ENCODE measurements around the gene PPIF.
"Not testable (repeated sequence)": the region's sequence is repeated elsewhere in the genome, so short reads cannot be mapped to it uniquely, and the experiment has no call there.

Gene PPIF

GRCh38 chr10:79329529-79329928 is 17.7 kb upstream of the PPIF start:
- DNase-seq, result no peak

DNA sequence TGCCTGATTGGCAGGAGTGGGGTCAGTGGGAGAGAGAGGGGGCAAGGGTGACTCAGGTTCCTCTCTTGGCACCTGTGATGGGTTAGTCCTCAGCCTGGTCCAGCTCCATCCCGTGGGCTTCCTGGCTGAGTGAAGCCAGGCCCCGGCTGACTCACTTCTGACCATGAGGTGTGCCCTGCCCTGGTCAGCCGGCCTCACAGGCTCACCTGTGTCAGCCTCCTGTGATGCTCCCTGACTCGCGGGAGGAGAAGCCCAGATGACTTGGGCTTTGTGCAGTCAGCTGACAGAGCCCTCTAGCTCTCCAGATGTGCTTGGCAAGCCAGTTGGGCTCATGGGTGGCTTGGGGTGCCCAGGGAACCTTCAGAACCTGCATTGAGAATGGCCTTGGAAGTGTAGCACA is 16.0 kb upstream of the PPIF start:
- no peak for DNase-seq

DNA sequence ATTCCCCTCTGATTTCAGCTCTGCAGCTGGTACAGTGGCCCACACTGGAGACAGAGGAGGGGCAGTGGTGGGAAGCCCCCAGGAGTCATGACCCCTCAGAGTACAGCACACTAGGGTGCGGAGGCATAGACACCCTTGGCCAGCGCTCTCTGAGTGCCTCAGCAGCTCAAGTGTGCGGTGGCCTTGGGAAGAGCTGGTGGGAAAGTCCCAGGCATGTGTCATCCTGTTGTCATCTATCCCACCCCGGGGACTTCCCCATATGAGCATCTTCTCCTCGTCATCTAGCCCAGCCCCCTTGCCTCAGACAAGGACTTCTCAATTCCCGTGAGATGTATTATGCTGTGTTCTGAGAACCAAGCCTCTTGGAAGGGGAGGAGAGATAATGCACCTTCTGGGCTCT is 15.6 kb upstream of the PPIF start:
- no peak for DNase-seq

DNA sequence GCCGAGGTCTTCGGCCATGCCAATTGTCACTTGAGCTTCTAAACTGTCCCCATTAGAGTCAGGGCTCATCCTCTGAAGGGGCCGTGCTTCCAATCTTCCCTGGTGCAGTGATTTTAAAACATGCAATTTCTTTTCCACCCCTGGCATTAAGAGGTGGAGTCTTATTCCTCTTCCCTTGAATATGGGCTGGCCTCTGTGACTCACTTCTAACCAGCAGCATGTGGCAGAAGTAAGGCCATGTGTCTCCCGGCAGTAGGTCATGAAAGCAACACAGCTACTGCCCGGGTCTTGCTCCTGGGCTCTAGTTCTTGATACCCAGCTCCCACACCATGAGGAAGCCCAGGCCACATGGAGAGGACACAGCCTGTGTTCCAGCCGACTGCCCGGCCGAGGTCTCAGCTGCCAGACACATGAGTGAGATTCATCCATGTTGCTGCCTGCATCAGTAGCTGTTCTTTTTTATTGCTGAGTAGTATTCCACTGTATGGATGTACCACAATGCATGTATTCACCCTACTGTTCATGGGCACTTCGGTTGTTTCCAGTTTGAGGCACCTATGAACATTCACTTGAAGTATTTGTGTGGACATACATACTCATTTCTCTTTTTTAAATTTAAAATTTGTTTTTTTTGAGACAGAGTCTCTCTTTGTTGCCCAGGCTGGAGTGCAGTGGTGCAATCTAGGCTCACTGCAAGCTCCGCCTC is 14.5 kb upstream of the PPIF start:
- not testable (repeated sequence) for DNase-seq

GRCh38 chr10:79333513-79333912 is 13.8 kb upstream of the PPIF start:
- DNase-seq, result no peak

- no peak for DNase-seq
Observed at GRCh38 chr10:79334573-79334972, 12.7 kb upstream of the PPIF start.

DNA sequence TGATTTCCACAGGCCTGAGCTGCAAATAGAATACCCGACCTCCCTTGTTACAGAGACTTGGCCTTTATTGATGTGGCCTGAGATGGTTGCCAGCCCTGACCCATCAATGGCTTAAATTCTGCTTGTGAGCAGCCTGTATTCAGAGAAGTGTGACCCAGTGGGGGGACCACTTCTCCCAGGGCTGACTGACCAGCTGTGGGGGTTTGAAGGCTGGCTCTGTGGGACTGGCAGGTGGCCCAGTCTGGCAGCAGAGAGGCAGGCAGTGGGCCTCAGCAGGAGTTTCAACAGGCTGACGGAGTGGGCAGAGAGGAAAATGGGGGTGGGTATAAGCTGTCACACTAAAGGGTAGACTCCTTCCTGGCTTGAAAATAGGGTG is 12.2 kb upstream of the PPIF start:
- DNase-seq, result peak in 52 of 56 donors; percentile 37 to 92 (median 77)

DNA sequence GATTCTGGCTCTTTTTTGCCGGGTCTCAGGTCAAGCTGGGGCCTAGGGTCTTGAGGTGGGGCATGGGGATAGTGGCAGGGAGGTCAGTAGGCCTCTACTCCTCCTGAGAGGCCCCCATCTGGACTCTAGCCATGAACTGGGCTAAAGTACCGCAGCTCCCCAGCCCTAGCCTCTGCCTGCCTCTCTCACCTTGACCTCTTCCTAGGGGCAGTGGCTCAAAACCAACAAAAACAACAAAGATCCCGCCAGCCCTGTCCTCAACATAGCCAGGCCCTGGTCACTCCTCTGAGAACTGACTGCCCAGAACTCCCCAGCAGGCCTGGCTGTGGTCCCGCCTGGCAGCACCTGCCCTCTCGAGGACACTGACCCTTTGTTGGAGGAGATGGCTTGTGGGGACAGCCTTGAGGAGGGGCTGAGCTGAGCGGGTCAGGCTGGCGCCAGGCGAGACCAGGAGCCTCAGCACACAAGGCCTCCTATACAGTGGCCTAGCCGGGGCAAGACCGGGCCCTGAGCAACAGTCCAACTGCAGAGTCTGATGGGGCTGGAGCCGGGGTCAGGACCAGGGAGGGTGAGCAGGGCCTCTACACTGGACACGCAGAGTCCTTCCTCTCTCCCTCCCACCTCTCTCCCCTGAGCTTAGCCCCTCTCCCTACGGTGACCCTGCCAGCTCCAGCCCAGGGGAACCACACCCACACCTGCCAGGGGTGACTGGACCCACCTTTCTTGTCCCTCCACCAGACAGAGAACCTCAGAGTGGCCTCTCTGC is 11.6 kb upstream of the PPIF start:
- DNase-seq, result peak; percentile 26 to 99 (median 91)

DNA sequence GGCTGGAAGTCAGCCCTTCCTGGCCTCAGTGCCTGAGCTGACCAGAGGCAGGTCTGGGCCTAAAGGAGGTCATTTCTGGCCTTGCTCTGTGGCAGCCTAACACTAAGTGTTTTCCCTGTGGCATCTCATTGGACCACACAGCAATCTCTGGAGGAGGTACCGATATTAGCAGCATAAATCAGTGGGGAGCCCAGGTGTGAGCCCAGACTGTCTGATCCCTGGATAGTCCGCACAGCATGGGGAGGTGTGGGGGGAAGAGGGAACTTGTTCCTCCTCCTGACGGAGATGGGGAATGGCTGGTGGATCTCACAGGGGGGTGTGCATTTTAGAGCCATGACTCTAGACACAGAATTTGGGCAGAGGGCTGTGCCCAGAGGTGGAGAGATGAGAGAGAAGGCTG is 11.0 kb upstream of the PPIF start:
- DNase-seq, result no peak

- no peak for DNase-seq
Observed at GRCh38 chr10:79336739-79337138, 10.5 kb upstream of the PPIF start.

- DNase-seq, result not testable (repeated sequence)
Observed at GRCh38 chr10:79337783-79338469, 9.3 kb upstream of the PPIF start.

- DNase-seq, result no peak
Observed at GRCh38 chr10:79339266-79339665, 8.0 kb upstream of the PPIF start.

DNA sequence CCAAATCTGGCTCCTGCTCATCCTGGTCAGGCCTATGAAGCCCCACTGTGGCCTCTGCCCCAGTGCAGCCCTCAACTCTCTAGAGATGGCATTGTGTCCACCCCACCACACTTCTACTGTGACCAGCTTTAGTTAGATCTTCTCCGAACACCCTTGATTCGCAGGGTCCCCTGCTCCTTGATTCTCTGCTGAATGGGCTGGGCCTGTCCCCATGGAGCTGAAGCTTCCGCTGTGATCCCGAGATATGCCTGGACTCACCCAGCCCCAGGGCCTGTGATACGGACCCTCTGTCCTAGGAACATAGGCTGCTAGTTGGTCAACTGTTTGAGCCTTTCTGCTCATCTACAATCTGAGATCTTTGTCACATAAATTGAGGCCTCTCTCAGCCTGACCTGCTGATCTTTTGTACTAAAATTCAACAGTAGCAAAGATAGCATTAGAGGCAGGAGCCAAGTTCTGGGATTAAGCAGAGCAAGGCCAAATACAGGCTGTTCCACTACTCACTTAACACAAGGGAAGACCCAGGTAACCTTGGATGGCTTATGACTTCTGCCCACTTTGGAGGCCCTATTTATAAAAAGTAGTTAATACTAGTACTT is 6.5 kb upstream of the PPIF start:
- no peak for DNase-seq

DNA sequence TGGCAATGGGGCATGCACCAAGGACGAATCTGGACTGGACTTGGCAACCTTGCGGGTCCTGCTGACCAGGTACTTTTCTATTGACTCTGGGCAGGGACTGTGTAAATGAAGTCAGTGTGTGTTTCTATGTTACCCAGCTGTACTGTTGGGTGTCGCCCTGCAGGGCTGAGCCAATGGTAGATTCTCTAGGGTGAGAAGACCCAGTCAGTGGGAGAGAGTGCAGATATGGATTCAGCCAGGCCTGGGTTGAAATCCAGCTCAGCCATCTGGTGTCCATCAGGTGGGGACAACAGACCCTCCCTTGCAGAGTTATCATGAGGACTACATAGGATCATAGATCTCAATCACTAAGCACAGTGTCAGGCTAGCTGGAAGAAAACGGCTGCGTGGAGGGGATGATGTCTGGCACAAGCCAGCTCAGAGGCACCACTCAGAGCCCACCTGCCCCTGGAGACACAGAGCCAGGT is 4.9 kb upstream of the PPIF start:
- DNase-seq, result no peak

GRCh38 chr10:79342811-79343561 is 4.3 kb upstream of the PPIF start:
- no peak for DNase-seq

DNA sequence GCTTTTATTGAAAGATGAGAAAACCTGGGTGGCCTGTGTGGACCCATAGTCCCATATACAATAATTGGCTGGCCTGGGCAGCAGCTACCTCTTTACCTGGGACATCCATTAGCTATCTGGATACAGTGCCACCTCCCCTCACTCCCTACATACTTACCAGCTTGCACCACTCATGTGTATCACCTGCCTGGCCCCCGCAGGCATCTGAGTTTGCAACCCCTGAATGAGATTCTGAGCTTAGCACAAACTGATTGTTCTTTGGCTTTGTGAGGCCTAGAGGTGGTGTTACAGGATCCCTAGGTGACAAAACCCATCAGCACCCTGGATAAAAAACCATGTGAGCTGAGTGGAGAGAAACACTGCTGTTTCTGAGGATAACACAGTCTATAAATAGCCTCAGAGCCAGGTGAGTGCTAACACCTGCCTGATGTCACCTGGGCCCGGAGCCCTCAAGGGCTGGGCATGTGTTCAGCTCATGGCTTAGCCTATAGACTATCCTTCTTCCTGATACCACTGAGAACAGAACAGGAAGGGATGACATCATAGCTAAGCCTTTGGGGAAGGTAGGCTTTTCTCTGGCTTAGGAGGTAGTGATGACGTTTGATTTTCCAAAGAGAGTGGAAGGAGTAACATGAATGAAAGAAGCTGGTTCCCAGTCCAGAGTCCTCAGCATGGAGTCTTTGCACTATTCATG is 2.6 kb upstream of the PPIF start:
- no peak for DNase-seq

DNA sequence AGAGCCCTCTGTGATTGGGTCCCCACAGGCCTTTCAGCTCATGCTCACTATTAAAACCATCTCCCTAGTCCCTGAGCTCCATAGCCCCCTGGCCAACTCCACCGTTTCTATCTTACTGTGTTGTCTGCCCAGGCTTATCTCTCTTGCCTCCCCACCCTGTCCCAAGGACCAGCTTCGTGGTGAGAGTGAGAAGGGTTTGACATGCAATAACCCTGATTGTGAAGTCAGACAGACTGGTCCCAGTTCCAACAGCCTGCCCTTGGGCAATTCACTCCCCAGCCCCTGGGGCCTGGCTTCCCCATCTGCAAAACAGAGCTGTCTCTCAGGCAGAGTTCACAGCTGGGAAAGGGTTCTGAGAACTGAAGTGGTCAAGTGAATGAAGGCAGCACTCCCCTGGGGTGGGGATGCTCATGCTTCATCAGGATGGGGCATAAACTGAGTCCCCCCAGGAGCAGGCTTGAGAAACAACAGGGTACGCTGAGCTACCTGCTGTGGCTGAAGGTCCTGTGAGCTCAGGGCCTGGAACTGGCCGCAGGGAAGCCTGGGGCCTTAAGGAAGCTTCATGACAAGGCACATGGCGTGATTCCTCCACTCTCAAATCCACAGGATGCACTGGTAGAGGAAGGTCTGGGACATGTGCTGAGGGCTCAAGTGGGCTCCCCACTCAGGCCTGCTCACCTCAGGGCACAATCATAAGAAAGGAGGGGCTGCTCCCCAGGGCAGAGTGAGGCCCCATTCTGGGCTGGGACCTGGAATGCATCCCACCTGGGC is 1.8 kb upstream of the PPIF start:
- peak in 2 of 56 donors; percentile 13 to 29 for DNase-seq

DNA sequence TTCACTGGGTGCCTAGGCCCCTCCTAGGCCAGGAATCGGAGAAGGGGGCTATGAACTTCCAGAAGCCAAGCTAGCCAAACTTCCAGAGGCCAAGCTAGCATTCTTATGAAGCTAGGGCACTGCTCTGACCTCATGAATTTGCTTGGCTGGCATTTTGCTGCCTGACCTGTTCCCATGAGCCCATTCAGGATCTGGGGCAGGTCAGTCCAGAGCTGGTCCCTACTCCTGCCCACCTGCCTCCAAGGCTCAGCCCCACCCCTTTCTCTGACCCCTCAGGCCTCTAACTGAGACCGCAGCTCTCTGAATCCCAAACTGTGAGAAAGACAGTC is 1.3 kb upstream of the PPIF start:
- no peak for DNase-seq

- no peak for DNase-seq
Observed at GRCh38 chr10:79346388-79347225, 662 bp upstream of the PPIF start.

Data from amygdala (tissue), 56 donors.